CD4-positive, alpha-beta T cell treated with Interleukin-4 for 1 hour (primary cell): ENCODE measurements around the gene A1BG.
A peak's percentile ranks its signal among the peaks of the same experiment; 100 is the strongest.
"Not testable (repeated sequence)": the region's sequence is repeated elsewhere in the genome, so short reads cannot be mapped to it uniquely, and the experiment has no call there.

Experiments used
- DNase-seq, 2 donors: peaks; one replicate each; pipeline ENCODE4 v3.0.0-alpha.2; 2020 to 2022

Gene A1BG

GRCh38 chr19:58356766-58357480 is 3.6 kb upstream of the A1BG start:
- DNase-seq: no peak

- peak in 1 of 2 donors; percentile 30 for DNase-seq
Measured at GRCh38 chr19:58355908-58356765, 2.8 kb upstream of the A1BG start.

- DNase-seq: no peak
Measured at GRCh38 chr19:58355215-58355796, 2.0 kb upstream of the A1BG start.

DNA sequence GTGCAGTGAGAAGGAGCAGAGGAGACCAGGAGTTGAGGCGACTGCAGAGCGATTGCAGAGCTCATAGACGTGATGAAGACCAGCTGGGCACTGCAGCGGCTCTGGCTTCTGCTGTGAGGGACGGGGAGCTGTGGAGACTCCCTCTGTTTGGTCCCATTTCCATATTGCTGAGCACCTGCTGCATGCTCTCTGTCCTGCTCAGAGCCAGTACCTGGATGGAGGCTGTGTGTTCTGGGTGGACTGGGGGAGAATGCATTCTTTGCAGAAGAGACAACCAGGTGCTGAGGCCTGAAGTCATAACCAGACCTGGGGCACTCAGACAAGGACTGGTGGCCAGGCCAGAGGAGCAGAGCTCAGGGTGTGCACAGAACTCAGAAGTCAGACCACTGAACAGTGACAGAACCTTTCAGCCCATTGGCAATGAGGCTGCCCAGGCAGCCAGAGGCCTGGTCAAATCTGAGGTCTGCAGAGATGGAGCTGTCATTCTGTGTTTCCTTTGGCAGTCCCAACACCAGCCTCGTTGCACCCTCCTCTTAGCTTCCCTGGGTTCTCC is 1.3 kb upstream of the A1BG start:
- DNase-seq: no peak

GRCh38 chr19:58353717-58354477 is 605 bp upstream of the A1BG start:
- DNase-seq: no peak

GRCh38 chr19:58351990-58352755 is 1.1 kb downstream of the A1BG start:
- no peak for DNase-seq

DNA sequence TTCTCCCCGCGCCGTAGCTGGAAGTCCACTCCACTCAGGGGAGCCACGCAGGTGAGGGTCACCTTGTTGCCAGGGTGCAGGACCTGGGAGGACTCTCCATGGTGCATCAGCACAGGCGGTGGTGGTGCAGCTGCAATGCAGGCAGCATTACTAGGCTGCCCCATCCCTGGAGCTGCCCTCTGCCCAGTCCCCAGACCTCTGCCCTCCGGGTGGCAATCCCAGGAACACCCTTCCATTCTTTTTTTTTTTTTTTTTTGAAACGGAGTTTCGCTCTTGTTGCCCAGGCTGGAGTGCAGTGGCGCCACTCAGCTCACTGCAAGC is 1.8 kb downstream of the A1BG start:
- no peak for DNase-seq

- no peak for DNase-seq
Measured at GRCh38 chr19:58350871-58351557, 2.3 kb downstream of the A1BG start.

DNA sequence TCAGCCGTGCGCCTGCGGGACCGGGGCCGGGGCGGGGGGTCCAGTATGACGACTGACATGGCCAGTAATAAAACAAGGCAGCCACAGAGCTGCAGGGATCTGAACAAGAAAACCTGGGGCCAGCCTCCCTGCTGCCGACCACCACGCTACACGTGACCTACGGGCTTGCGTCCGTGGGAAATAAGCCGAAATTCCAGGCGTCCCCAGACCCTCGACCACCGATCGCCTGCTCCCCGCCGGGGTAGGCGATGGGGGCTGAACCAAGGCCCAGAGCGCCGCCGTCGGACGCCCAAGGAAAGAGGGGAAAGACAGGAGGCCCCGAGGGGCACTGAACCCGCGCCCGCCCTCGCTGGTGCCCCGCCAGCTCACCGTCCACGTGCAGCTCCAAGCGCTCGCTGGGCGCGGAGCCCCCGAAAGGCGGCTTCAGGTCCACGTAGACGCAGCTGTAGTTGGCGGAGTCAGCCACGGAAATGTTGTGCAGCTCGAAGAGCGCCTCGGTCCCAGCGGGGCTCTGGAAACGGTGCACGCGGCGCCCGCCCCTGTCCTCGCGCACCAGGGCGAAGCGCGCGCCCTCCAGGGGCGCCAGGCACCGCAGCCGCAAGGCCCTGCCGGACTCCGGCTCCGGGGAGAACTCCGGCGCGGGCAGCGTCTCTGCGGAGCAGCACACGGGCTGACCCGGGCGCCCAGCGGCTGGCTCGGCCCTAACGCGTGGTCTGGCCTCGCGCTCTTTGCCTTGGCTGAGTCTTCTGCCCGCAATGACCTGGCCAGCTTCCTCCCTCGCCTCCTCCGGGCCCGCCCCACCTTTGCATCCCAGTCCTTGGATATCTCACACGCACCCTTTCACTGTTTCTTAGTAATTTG is 3.1 kb downstream of the A1BG start:
- no peak for DNase-seq

DNA sequence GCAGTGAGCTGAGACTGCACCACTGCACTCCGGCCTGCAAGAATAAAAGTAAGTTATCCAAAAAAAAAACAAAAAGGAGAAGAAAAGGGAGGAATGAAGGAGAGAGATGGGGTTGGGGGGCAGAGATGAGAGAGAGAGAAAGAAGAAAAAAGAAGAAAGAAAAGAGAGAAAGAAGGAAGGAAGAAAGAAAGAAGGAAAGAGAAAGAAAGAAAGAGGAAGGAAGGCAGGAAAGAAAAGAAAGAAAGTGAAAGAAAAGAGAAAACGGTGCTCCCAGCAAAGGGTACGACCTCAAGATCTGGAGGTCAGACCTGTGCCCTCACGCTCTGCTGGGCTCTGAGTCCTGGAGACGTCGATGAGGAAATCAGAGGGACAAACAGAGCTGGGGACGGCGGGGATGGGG is 3.7 kb downstream of the A1BG start:
- DNase-seq: no peak

DNA sequence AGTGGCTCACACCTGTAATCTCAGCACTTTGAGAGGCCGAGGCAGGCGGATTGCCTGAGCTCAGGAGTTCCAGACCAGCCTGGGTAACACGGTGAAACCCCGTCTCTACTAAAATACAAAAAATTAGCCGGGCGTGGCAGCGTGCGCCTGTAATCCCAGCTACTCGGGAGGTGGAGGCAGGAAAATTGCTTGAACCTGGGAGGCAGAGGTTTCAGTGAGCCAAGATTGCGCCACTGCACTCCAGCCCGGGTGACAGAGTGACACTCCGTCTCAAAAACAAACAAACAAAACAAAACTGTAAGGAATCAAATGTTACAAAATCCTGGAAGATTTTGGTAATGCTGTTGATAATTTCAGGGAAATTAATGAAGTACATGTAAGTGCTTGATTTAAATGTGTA is 5.2 kb downstream of the A1BG start:
- DNase-seq: not testable (repeated sequence)

DNA sequence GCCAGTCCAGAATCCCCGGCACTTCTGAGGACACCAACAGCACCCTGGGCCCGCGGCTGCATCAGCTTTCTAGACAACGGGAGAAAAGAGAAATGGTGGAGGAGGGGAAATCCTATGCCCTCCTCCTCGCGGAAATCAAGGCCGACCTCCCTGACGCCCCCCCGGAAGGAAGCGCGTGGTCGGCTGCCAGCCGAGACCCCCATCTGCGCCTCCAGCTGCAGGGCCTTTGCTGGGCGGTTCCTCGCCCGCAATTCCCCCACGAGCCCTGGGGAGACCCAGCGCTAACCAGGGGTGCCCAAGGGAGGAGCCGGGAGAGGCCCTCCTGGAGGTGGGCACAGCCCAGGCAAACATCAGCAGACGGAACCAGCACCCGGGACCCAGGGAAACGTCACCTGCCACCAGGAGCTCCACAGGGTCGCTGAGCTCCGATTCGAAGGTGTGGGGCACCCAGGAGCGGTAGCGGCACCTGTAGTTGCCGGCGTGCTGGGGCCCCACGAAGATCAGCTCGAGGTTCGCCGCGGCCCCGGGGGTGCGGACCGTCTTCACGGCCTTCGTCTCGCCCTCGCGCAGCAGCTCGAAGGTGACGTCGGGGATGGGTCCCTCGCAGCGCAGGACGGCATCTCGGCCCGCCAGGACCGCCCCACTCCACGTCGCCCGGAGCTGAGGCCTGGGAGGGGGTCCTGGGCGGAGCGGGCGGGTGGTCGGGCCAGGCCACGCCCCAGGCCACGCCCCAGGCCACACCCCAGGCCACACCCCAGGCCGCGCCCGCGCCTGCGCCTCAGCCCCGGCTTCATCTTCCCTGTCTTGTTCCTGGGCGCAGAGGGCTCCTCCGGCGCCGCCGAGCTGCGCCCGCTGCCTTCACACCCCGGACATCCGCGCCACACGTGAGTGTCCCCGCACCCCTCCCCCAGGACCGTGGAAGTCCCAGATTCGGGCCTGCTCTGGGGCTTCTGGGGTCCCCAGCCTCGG is 6.0 kb downstream of the A1BG start:
- peak; percentile 73 for DNase-seq

DNA sequence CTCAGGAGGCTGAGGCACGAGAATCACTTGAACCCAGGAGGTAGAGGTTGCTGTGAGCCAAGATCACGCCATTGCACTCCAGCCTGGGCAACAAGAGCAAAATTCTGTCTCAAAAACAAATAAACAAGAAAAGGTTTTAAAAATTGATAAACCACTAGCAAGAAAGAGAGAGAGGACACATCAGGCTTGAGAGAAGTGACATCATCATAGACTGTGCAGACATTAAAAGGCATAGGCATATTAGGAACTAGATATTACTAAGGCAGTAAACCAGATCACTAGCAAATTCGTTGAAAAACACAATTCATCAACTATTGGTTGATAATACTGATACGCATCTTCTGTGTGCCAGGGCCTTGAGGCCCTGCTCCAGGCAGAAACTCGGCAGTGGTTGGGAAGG is 7.7 kb downstream of the A1BG start:
- no peak for DNase-seq

- no peak for DNase-seq
Measured at GRCh38 chr19:58338825-58339558, 14.3 kb downstream of the A1BG start.

GRCh38 chr19:58338336-58338735 is 15.0 kb downstream of the A1BG start:
- no peak for DNase-seq

GRCh38 chr19:58336820-58337219 is 16.5 kb downstream of the A1BG start:
- DNase-seq: no peak

- no peak for DNase-seq
Measured at GRCh38 chr19:58336216-58336615, 17.1 kb downstream of the A1BG start.

DNA sequence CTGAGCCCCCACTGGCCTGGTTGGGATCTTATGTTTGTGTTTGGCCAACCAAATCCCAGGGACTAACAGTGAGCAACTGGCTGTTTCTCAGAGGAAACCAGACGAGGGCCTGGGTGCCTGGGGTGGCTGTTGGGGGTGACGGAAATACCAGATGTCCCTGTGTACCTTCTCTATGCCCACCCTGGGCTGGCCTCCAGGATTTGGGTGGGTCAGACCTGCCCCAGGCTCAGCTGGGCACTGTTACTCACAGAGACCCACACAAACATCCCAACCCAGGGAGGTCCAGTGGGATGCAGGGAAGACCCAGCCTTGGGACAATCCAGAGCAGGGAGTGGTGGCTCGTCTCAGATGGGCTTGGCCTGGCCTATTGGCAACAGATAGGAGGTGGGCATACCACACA is 17.7 kb downstream of the A1BG start:
- DNase-seq: no peak
